ENCODE measurements around the gene TASP1. TPM values are rescaled to one million over a fixed set of nuclear protein-coding genes. Genes with fewer than 3 reads are reported as not detected.

TASP1 gene
- total RNA-seq, 2 donors from 2014 or later = 16.5 to 51.8 TPM

DNA sequence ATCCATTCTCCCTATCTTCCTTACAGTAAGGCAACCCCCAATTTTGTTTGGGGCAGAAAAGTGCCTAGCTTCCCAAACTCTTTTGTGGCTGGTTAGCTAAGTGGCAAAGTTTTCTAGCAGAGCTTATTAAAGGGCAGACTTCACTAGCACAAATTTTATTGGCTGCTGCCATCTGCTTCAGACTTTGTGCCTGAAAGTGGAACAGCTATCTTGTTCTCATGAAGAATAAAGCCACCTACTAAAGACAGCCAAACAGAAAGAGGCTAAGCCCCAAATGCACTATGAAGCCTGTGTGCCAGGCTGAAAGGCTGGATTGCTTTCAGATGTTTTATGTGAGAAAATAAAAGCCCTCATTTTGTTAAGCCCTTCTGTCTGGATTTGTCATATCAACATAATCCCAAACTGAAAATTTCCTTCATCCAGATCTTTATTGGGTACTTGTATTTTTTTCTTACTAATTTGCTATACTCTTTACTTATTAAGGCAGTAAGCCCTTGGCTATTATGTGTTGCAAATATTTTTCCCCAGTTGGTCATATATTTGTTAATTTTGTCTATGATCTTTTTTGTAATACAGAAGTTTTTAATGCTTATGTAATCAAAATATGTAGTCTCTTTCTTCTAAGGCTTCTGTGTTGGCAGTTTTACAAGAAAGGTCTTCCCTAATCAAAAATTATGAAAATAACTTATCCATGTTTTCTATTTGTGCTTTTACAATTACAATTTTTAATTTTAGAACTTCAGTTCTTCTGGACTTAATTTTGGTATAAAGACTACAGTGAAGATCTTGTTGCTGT lies 191.1 kb downstream of the TASP1 start:
- DNase-seq (ENCODE audit: low spot score) (no peak), ATAC-seq (ENCODE audit: insufficient number of reproducible peaks, low FRiP score, low read depth) (no peak)
- H3K27ac ChIP-seq = no peak overlapping the region

DNA sequence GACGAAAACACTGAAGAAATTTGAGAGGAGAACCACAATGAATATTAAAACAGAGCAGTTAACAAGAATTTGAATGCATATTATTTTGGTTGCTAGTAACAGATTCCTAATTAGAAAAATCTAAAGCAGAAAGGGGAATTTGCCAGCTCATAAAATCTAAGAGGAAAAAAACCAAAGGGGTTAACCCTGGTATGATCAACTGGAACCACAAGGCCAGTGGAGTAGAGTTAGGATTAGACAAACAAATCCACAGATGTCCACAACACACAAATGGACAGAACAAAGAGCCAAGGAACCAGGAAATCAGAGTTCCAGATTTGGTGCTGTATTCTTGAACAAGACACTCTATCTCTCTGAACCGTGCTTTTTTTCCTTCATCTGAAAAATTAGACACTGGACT lies 195.0 kb downstream of the TASP1 start:
- no peak overlapping the region for H3K27ac ChIP-seq
- H3K36me3 ChIP-seq = no peaks in the 10 kb centered on the region
- no peaks in the 10 kb centered on the region for H3K4me1 ChIP-seq (ENCODE audit: control insufficient read depth in 1 of 2, low read depth in 2 of 2)
- TF ChIP-seq, protein P1, sequence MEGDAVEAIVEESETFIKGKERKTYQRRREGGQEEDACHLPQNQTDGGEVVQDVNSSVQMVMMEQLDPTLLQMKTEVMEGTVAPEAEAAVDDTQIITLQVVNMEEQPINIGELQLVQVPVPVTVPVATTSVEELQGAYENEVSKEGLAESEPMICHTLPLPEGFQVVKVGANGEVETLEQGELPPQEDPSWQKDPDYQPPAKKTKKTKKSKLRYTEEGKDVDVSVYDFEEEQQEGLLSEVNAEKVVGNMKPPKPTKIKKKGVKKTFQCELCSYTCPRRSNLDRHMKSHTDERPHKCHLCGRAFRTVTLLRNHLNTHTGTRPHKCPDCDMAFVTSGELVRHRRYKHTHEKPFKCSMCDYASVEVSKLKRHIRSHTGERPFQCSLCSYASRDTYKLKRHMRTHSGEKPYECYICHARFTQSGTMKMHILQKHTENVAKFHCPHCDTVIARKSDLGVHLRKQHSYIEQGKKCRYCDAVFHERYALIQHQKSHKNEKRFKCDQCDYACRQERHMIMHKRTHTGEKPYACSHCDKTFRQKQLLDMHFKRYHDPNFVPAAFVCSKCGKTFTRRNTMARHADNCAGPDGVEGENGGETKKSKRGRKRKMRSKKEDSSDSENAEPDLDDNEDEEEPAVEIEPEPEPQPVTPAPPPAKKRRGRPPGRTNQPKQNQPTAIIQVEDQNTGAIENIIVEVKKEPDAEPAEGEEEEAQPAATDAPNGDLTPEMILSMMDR (IDR thresholded peaks at IDR 0.05) = no peak
- H3K27me3 ChIP-seq (replicated peaks; ENCODE audit: insufficient read depth) = no peaks in the 10 kb centered on the region
- peaks cover 5% of the 10 kb centered on the region for H3K9me3 ChIP-seq
- no peak overlapping the region for H3K4me3 ChIP-seq
- no peak for ATAC-seq (ENCODE audit: insufficient number of reproducible peaks, low FRiP score, low read depth)
- DNase-seq (ENCODE audit: low spot score) = no peak

More for the DNA sequence above, 191.1 kb downstream of the TASP1 start:
- no peaks in the 10 kb centered on the region for H3K4me1 ChIP-seq (ENCODE audit: control insufficient read depth in 1 of 2, low read depth in 2 of 2)
- no peaks in the 10 kb centered on the region for H3K9me3 ChIP-seq
- TF ChIP-seq, protein P1 (IDR thresholded peaks at IDR 0.05) = no peak
- no peaks in the 10 kb centered on the region for H3K27me3 ChIP-seq (replicated peaks; ENCODE audit: insufficient read depth)
- no peaks in the 10 kb centered on the region for H3K36me3 ChIP-seq
- no peak overlapping the region for H3K4me3 ChIP-seq

DNA sequence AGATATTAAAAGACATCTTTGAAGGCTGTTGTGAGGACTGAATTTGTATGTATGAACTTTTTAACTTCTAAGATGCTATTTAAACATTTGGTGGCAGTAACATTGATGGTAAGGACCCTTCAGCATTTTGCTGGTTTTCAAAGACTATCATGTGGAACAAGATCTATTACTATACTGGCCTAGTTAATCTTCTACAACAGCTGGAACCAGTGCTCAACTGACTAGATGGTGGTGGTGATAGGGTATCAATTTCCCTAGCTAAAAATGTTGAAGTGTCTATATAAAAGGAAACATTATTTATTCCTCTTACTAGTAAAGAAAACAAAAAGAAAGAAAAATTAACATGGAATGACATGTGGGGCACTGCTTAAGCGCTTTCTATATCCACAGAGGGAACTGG lies 195.7 kb downstream of the TASP1 start:
- DNase-seq (ENCODE audit: low spot score) = no peak
- Histone ChIP-seq H3K9me3 (peaks cover 5% of the 10 kb centered on the region), H3K4me1 (ENCODE audit: control insufficient read depth in 1 of 2, low read depth in 2 of 2) (no peaks in the 10 kb centered on the region), H3K27ac (no peak overlapping the region), H3K36me3 (no peaks in the 10 kb centered on the region), H3K27me3 (replicated peaks; ENCODE audit: insufficient read depth) (no peaks in the 10 kb centered on the region), H3K4me3 (no peak overlapping the region)
- ATAC-seq (ENCODE audit: insufficient number of reproducible peaks, low FRiP score, low read depth) = no peak
- TF ChIP-seq, protein P1 (IDR thresholded peaks at IDR 0.05) = no peak

DNA sequence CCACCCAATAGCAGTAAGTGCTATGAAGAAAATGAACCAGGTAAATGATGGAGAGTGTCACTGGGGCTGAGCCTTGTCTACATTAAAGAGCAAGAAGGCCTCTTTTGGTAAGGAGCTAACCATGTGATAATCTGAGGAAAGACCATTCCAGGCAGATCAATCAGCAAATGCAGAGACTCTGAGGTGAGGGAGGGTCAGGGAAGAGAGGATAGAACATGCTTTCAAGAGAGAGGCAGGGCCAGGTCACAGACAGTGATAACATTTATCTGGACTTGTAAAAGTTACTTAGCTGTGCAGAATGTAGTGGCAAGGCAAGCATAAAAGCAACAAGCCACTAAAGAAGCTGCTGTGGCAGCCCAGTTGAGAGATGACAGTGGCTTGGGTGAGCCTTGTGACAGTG lies 197.3 kb downstream of the TASP1 start:
- ATAC-seq (ENCODE audit: insufficient number of reproducible peaks, low FRiP score, low read depth) (no peak), DNase-seq (ENCODE audit: low spot score) (no peak)
- H3K36me3 ChIP-seq = no peaks in the 10 kb centered on the region
- H3K4me3 ChIP-seq = no peak overlapping the region
- H3K27ac ChIP-seq = no peak overlapping the region
- peaks cover 5% of the 10 kb centered on the region for H3K9me3 ChIP-seq
- H3K27me3 ChIP-seq (replicated peaks; ENCODE audit: insufficient read depth) = no peaks in the 10 kb centered on the region
- H3K4me1 ChIP-seq (ENCODE audit: control insufficient read depth in 1 of 2, low read depth in 2 of 2) = no peaks in the 10 kb centered on the region
- TF ChIP-seq, protein P1 (IDR thresholded peaks at IDR 0.05) = no peak

DNA sequence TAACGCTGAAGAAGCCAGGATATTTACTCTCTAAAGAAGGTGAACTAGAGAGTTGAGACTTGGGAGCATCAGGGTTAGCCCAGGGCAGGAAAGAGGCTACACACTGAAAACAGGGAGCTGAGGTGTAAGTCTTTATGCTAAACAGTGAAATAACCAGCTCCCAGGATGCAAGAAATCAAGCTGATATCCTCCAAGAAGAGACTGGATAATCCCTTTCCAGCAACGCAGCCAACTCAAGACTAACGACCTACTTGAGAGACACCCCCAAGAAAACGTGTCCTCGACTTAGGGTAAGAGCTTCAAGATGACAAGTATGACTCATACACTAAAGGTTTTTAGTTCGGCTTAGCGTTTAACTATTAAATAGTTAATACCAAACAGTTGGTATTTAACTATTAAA lies 202.2 kb downstream of the TASP1 start:
- H3K9me3 ChIP-seq = peaks cover 5% of the 10 kb centered on the region
- no peaks in the 10 kb centered on the region for H3K4me1 ChIP-seq (ENCODE audit: control insufficient read depth in 1 of 2, low read depth in 2 of 2)
- no peak for DNase-seq (ENCODE audit: low spot score)
- no peak overlapping the region for H3K4me3 ChIP-seq
- H3K36me3 ChIP-seq = peaks cover 7% of the 10 kb centered on the region
- TF ChIP-seq, protein P1 (IDR thresholded peaks at IDR 0.05) = no peak
- ATAC-seq (ENCODE audit: insufficient number of reproducible peaks, low FRiP score, low read depth) = no peak
- H3K27me3 ChIP-seq (replicated peaks; ENCODE audit: insufficient read depth) = no peaks in the 10 kb centered on the region
- no peak overlapping the region for H3K27ac ChIP-seq
